8988T (cell line): Measurements from ENCODE around the gene GPC3.
"Not testable (repeated sequence)": the region's sequence is repeated elsewhere in the genome, so short reads cannot be mapped to it uniquely, and the experiment has no call there.

Experiments used
- DNase-seq: peaks from one replicate; pipeline ENCODE4 v3.0.0; 2011

The GPC3 gene

GRCh38 chrX:133836561-133836960 is 148.8 kb downstream of the GPC3 start:
- no peak for DNase-seq

- DNase-seq, result no peak
Observed at GRCh38 chrX:133834771-133835170, 150.6 kb downstream of the GPC3 start.

DNA sequence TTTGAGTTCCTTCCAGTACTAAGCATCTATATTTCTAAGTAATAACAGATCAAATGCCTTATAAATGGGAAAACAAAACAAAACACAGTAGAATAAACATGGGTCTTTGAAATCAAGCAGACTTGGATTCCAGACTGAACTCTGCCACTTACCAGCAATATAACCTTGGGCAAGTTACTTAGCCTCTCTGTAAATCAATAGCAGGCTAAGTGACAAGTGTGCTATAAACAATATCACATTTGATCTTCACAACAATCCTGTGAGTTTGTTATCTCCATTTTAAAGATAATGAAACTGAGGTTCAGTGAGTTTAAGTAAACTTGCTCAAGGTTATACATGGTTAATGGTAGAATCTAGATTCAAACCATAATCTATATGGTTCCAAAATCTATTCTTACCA is 165.8 kb downstream of the GPC3 start:
- no peak for DNase-seq

DNA sequence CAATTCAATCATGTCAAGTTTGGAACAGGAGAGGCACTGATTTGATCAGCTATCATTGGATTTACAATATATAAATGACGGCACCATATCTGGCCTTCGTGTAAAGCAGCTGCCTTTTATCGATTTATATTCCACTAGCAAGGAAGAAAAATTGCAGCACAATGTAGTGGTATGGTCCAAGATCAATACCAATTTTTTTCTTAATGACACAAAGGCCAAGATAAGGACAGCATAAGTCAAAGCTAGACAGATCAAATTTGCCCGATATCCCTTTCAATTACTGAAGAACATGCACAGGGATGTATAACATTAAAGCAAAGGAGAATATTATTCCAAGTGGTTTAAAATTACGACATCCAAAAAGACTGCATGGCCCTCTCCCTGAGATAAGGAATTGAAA is 167.4 kb downstream of the GPC3 start:
- DNase-seq, result no peak

- DNase-seq, result no peak
Observed at GRCh38 chrX:133815496-133815895, 169.9 kb downstream of the GPC3 start.

- DNase-seq, result no peak
Observed at GRCh38 chrX:133813971-133814370, 171.4 kb downstream of the GPC3 start.

DNA sequence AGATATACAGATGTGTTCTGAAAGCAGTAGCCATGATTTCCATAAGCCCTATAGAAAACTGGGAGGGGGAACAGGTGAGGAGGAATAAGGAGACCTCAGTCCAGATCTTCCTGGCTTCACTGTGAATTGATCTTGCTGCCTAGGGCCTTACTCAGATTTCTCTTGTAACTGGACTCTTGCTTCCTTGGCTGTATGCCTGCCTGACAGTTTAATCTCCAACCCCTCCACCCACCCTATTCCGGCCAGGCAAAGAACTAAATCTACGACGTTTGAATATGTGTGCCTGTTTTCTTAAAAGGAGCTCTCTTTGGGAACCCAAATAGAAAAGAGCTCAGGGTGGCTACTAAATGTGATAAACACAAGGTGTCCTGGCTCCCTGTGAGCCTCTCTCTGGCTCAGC is 173.0 kb downstream of the GPC3 start:
- DNase-seq, result no peak

GRCh38 chrX:133810925-133811324 is 174.5 kb downstream of the GPC3 start:
- DNase-seq, result no peak

DNA sequence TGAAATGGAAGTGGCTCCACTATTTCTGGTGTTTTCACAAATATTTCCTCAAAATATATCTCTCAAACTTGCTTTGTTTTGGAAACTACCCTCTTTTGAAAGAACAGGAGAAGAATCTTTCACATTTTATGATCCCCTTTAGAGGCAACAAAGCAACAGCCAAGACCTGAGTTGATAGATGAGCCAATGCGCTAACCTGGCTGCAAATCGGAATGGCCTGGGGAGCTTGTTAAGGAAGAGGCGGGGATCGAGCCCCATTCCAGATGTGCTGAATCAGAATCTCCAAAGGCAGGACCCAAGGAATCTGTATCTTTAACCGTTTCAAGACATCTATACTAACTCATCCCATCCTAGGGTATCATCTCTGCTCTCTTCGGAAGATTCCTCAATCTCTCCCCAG is 181.3 kb downstream of the GPC3 start:
- DNase-seq, result no peak

DNA sequence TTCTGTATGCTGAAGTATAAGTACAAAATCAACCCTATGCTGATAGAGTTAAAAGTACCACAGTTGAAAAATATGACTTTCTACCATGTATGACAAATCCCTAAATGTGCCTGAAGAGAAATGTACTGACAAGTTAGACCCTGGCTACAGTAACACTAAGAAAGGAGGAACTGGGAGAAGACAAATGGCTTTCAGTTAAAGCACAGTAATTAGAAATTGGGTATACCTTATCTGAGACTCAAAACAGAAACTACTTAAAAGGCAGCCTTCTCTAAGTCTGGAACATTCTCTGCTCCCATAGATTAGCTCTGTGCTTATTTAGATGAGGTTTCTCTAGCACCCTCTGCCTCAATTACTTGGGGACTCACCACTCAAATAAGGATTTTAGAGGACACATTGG is 189.1 kb downstream of the GPC3 start:
- no peak for DNase-seq

DNA sequence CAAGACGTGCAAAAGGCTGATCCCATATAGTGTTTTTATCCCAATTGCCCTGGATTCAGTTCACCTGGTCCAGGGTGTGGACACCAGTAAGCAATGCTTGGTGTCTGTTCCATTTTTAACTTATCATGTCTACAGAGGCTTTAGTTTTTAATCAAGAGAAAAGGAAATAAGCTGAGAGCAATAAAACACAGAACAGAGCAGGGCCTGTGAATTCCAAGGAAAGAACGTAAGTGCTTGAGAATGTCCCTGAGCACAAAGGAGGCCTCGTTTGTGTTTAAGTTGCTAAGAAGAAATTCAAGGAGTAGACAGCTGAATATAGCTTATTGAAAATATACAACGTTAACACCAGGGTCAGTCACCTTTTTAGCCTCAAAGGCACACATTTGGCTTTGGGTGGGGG is 191.3 kb downstream of the GPC3 start:
- DNase-seq, result no peak

- no peak for DNase-seq
Observed at GRCh38 chrX:133793626-133794025, 191.8 kb downstream of the GPC3 start.

- DNase-seq, result peak; percentile 18
Observed at GRCh38 chrX:133792198-133792953, 193.0 kb downstream of the GPC3 start.

GRCh38 chrX:133789829-133790228 is 195.6 kb downstream of the GPC3 start:
- no peak for DNase-seq

DNA sequence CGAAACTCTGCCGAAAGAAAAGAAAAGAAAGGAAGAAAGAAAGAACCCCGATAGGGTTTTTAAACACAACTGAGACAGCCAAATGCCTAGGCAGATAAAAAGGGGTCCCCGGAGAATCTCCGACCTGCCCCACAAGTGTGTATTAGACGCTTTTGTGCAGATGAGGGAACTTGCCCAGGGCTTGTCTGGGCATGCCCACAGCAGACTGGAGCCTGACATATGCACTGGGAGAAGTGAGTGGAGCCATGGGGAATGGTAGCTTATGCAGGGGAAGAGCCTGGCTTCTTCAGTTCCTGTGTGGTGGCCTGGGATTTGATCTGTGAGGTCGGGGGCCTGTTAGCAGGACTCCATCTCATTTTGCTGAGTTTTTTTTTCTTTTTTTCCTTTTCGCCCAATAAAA is 199.0 kb downstream of the GPC3 start:
- DNase-seq, result no peak

DNA sequence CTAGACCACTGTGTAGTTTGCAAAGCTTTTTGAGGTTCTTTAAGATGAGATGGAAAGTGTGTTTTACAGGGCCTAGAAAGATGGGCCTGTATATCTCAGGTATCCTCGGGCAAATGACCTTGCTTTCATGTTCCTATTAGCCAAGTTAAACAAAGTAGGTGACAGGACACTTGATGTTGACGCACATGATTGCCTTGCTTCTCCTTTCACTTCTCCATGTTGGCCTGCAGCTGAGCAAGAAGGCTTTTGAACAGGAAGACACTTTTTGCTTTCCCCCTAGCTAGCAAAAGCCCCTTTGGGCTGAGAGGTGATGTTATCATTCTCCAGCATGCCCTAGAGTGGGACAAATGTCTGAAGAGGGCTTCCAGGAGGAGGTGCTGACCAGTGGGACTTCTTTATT is 202.1 kb downstream of the GPC3 start:
- DNase-seq, result no peak

DNA sequence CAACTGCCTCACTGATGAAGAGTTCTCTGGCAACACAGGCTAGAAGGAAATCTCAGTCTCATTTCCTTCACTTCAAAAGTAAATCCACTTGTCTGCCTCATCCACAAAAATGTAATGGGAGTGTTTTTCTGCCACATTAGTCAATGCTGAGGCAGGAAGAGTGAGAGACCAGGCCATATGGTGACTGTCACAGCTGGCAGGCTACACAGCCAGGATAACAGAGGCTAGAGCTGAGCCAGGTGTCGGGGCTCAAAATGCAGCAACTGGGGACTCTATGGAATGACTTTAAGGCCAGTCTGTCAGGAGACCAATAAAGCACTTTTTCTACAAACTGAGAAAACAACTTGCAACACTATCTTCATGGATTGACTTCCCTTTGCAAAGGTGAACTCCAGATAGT is 204.2 kb downstream of the GPC3 start:
- no peak for DNase-seq

DNA sequence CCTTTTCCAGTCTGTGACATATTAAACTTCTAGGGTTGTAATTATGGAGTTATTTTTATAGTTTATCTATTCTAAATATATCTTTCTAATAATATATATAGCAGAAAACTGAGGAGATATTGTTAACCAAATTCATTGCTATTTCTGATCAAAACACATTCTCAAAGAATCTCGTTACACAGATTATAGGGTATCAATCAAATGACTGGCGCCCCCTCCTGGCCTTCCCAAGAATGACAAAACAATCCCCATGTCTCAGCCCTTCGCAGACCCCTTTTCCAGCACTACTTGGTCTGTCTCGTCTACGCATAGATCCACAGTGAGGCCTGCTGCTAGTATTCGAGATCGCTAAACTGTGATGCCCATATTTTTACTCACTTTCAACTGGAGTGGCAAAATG is 209.3 kb downstream of the GPC3 start:
- DNase-seq, result no peak

DNA sequence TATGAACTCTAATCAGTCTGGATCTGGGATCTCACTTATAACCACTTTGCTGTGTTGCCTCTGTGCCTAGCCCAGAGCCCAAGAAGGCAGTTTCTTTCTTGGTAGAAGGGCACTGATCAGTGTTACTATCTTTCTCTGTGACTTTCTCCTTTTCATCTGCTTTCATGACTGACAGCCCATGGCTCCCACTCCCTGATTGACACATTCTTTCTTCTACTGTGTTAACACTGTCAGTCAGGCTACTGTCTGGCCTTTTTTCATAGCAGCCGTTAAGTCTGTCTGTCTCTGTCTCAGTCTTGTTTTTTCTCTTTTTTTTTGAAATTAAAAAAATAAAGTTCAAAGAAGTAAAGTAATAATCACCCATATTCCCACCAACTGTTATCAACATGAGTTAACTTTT is 210.6 kb downstream of the GPC3 start:
- no peak for DNase-seq

- DNase-seq, result no peak
Observed at GRCh38 chrX:133771086-133771646, 214.2 kb downstream of the GPC3 start.

DNA sequence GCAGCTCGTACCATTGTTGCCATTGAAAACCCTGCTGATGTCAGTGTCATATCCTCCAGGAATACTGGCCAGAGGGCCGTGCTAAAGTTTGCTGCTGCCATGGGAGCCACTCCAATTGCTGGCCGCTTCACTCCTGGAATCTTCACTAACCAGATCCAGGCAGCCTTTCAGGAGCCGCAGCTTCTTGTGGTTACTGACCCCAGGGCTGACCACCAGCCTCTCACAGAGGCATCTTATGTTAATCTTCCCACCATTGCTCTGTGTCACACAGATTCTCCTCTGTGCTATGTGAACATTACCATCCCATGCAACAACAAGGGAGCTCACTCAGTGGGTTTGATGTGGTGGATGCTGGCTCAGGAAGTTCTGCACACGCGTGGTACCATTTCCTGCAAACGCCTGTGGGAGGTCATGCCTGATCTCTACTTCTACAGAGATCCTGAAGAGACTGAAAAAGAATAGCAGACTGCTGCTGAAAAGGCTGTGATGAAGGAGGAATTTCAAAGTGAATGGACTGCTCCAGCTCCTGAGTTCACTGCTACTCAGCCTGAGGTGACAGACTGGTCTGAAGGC is 222.3 kb downstream of the GPC3 start:
- not testable (repeated sequence) for DNase-seq

- no peak for DNase-seq
Observed at GRCh38 chrX:133754657-133755056, 230.7 kb downstream of the GPC3 start.

DNA sequence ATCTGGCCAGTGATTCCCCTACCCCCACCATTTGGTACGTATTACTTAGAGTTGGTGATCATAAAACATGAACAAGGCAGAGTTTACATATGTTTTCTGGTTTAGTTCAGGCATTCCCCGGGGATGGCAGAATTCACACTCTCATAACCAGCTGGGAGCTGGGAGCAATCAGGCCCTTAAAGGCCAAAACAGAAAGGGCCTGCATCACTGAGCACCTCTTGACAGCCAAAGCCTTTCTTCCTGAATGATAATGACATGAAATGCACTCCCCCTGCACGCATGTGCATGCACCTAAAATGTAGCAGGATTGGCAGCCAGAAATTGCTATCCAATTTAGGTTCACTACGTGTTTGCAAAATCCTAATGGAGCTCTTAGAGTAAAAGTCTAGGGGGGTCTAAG is 235.4 kb downstream of the GPC3 start:
- DNase-seq, result no peak

- DNase-seq, result no peak
Observed at GRCh38 chrX:133749370-133749769, 236.0 kb downstream of the GPC3 start.

DNA sequence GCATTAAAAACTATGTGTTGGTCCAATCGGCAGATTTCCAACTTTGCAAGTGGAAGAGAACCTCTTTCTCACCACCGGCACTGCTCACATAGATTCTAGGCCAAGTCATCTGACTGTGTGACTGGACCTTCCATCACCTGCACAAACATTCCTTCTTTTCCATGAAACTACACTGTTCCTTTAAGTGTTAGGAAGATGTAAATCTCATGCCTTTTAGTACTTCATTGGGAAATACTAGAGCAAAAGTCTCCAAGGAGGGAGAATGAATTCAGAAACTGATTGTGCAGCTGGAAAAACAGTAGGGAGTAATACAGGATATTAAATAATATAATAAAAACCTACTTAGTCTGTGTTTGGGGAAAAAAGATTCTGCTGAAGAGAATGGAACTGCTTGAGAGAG is 238.2 kb downstream of the GPC3 start:
- DNase-seq, result no peak
